CD4-positive, alpha-beta T cell treated with Interleukin-12 subunit alpha and Interleukin-12 subunit beta, for 1 hour (primary cell): ENCODE results near the gene NTRK3.

ENCODE experiments used
- DNase-seq: peaks from one replicate; pipeline ENCODE4 v3.0.0-alpha.2; 2020

Gene NTRK3

DNA sequence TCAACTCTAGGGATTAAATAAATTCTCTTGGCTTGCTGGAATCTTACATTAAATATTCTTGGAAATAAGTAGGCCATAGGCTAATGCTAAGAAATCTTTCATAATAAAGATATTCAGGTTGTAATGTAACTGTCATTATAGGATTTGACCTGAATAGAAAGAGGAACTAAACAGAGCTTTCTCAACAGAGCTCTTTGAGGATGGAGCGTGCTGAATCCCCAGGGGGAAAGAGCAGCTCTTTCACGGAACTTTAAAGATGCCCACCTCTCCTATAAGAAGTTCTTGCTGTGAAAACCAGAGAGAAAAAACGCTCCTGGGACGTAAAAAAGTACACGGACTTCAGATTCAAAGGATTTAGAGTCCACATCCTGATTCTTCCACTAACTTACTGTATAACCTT, 77.9 kb downstream of the NTRK3 start:
- DNase-seq = no peak

DNA sequence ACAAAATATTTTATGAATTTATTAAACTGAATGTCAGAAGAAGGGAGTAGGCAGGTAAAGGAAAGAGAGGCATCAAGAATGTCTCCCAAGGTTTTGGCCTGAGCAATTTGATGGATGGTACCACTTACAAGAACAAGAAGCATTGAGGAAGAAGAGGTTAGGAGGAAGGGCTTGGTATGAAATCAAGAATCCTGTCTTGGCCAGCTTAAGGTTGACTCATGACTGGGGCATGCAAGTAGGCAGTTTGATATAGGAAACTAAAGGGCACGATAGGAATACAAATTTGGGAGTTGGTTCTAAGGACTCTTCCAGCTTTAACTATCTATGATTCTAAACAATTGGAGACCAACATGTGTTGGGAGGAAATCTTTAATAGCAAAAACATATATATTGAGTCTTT, 79.1 kb downstream of the NTRK3 start:
- DNase-seq = no peak

DNA sequence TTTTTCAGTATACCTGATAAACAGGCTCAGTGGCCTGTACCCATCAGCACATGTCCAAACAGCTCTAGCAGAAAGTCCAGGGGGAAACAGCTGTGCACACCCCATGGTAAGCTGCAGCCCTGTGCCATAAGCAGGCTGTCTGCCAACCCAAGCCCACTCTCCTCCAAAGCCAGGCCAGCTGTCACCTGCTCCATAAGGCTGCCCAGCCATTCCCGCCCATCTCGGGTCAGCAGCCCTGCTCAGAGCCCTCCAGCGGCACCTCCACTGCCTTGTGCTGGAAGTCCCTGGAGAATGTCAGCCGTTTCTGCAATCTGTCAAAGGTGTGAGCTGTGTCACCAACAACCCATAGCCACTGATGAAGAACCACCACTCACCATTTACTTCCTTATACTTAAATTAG, 82.0 kb downstream of the NTRK3 start:
- no peak for DNase-seq

DNA sequence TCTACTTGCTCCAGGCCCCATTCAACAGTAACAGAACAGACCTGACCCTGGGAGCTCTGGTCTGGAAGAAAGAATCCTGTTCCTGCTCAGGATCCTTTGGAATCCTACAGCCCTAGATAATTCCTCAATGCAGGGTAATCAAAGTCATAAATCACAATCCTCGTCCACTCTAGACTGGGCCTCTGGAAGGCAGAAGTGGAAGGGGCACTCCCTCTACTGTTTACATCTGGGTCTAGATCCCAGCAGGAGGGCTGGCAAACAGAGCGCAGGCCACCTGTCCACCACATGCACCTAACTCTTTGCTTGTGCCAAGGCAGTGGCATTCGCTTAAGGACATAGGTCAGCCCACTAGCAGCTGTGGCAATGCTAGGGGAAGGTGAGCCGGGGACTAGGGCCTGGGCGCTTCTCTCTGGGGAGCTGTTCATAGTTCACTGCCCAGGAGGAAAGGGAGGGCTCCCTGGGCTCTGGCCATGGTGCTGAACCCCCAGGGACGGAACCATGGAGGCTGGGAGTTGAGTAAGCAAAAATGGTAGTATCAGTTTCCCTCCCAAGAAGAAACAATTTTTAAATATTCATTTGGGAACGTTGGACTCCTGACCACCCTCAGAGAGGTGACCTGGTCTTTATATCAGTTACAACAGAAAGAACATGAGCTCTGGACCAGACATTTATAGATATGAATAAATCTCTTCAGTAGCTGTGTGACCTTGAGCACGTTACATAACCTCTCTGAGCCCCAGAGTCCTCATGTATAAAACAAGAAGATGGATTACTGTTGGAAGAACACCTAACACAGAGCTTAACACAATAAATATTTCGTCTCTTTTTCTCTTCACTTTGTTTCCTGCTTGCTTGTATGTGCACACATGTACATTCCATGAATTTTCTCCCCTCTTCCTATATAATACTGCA, 90.2 kb downstream of the NTRK3 start:
- no peak for DNase-seq

DNA sequence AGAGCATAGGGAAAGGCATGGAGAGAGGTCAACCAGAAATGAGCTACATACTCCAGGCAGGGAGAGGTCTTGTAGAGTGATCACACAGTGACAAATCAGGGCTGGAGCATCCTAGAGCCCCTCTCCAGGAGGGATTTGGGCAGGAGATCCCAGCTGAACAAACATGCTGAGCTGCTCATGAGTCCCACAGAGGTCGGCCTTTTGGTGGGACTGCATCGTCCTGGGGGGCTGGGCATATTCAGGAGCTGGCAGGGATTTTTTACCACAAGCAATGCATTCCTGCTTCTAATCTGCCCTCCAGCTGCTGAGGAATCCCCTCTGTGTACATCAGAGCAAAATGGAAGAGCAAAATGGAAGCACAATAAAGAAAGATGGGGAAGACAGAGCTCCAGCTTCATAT, 94.9 kb downstream of the NTRK3 start:
- DNase-seq = no peak

DNA sequence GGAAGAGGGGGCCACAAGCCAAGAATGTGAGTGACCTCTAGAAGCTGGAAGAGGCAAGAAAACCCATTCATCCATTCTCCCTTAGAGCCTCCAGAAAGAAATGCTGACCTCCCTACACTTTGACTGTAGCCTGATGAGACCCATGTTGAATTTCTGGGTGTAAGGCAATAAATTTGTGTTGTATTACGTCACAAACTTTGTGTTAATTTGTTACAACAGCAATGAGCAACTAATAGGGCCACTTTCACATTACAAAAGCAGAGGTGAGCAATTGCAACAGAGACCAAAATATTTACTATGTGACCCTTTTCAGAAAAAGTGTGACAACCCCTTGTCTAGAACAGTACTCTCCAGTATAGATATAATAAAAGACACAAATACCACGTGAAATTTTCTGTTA, 101.2 kb downstream of the NTRK3 start:
- DNase-seq = no peak

DNA sequence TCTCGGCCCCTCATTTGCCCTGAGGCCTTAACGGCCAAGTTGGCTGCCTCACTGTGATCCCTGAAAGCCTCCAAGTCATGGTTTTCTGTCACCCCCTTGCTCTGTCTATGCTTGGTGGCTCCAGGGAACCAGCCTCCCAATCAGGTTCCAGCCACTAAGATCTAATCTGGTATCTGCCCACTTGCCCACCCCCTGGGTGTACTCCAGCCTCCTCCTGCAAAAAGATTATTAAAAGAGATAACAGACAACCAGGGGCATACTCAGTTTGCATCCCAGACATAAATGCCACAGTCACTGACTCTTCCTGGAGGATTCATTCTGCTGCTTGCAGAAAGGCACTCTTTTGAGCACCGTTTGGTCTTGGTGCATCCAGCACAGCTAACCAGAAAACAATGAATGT, 103.9 kb downstream of the NTRK3 start:
- no peak for DNase-seq

DNA sequence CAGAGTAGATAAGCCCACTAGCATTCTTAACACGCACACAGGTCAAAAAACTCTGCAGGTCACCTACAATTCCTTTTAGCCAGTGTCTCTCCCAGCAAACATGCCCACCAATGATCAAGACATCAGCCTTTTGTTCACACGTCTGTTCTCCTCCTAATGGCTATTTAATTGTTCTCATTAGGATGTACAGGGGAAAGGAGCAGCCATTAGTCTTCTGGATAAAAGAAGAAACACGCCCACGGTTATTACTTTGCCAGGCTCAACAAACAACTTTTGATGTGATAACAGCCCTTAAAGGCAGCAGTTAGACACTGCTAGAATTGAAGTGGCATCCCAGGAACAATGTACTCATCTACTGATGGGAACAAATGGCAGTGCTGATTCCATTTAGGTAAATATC, 108.8 kb downstream of the NTRK3 start:
- DNase-seq = no peak

DNA sequence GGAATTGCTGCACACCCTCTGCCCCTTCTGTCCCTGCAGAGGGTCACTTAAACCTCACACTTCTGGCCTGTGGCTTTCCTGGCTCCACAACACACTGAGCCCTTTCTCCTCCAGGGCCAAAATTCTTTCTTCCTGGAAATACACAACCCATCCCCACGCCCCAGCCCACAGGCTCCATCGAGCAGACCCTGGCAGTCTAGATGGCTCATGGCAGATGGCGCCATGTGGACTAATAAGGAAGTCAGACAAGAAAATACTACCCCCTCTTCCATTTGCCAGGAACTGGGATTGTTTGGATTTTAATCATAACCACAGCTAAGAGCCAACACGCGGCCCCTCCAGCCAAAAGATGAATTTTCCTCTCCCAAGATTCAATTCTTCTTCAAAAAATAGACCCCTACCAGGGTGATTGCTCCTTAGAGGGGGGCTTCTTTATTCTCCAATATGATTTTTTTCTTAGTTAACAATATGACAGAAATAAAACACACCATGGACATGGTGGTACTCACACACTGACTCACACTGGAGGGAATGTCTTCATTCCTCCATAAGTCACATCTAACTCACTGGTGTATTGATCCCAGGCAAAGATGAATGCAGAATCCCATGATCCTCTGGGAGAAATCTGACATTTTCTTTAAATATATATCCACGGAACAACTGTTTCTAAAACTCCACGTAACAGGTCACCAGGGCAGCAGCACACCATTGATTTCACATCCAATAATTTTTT, 111.5 kb downstream of the NTRK3 start:
- no peak for DNase-seq

DNA sequence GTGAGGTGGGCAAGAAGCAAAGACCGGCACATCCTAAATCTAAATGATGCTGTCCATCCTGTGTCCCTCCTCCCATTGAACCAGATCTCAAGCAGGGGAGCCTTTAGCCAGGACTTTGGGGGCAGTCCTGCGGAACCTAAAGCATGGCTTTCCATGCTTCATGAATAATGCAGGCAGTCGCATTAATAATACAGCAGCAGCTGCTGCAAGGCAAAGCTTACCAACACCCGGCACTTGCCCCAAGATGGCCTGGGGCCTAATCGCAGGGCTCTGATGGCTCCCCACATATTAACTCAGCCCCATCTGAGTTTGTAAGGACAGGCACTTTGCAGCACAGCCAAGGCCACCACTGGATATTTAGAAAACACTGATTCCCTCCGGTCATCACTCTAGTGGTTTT, 114.4 kb downstream of the NTRK3 start:
- DNase-seq = no peak

DNA sequence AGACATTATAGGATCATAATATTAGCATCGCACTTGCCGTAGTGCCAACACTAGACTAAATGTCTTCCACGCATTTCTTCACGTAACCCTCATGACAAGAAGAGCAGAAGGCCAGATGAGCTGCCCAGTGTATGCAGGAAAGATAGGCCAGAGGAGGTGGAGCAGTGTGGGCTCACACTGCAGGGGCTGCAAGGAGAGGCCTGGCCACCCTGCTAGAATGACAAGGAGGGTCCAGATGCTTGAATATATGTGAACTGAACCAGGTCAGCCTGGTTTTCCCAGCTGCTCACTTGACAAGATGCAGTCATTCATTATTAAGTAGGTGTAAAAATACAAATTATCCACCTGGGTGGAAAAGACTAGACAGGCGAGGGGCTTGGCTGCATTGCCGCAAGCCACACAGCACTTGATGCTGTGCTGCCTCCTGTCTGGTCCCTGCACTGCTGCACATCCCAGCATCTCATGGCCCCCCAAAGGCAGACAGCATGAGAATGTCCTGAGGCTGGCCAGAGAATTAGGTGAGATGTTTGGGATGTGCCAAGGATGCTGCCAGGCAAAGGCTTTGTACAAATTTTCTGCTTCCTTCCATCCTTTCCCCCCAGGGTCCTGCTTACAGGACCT, 115.2 kb downstream of the NTRK3 start:
- no peak for DNase-seq

DNA sequence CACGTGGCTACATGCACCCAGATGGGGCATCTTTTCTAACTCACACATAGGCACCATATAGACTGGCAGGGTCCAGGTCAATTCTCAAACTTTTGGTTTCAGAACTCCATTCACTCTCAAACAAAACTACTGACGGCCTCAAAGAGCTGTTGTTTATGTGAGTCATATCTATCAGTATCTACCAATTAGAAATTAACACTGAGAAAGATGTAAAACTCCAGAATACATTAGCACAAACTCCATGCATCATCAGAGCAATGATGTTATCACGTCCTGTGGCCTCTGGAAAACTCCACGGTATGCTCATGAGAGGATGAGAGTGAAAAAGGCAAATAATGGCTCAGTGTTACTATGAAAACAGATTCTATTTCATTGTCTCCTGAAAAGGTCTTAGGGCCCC, 116.1 kb downstream of the NTRK3 start:
- DNase-seq = no peak

DNA sequence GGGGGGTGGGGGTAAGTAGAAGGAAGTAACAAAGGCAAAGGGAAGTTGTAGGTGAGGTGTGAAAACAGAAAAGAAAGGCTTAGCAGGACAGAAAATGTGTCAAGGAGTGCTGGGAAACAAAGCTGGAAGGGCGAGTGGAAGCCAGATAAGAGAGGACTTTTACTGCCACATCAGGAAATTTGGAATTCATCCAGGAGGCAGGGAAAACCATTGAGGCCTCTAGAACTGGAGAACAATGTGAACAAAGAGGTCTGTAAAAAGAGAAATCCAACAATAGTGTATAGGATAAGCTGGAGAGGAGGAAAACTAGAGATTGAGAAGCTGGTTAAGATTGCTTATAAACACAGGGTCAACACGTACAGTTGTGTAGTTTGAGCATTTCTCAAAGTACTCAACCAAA, 116.6 kb downstream of the NTRK3 start:
- DNase-seq = no peak

DNA sequence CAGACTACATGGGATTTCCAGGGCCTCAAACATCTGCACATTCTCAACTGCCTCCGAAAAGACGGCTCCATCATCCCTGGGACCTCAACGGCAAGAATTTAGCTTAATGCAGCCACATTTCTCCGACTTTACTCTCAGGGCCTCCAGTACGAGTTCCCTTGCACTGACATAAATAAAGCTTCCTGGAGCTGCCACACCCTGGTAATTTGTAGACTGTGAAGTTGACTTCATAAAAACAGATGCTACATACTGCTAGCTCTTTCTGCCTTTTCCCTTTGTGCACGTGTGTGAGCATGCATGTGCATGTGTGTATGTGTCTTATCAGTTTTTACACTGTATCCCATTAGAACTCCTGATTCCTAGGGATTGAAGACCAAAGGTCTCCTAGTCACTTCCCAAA, 122.7 kb downstream of the NTRK3 start:
- no peak for DNase-seq

DNA sequence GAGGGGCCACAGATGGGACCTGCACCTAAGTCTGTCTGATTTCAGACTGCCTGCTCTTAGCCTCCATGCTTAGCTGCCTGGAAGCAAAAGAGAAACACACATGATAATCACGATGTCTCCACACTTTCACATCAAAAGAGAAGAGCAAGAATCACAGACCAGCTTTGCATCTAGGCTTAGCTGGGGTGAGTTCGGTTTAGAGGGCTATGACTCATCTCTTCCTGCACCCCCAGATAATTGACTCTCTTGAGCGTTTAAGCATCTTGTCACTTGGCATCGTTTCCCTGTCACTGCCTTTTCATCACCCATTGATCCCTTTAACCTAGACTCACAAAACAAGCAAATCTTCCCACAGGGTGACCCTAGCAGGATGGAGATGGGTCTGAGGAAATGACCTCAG, 124.0 kb downstream of the NTRK3 start:
- no peak for DNase-seq

DNA sequence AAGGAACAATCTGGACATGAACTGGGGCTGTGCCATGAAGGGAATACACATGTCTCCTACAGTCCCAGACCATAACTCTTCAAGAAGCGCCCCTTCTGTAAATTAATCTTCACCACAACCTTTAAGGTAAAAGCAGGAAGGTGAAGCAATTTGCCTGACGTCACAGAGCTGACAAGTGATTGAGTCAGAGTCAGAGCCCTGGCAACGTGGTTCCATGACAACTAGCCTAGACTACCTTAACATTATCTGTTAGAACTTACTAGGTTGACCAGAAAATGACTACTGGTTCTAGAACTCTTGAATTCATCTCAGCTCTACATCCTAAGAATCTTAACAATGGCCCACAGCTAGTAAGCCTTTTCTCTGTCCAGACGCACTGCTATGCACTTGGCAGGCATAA, 124.6 kb downstream of the NTRK3 start:
- DNase-seq = no peak

DNA sequence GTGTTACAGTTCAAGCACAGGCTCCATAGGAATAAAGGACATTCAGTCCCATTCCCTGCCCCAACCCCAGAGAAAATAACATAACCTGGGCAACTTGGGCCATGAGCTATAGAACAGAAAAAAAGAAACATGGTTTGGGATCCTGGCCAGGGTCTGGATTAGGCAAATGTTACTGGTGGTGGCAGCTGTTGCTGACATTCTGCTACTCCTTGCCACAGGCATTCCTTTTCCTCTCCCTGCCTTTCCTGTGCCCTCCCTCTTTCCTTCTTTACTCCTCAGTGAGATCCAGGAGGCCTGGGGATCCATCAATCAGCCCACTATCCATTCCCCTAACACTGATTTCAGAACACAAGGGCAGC, 129.1 kb downstream of the NTRK3 start:
- DNase-seq = no peak

DNA sequence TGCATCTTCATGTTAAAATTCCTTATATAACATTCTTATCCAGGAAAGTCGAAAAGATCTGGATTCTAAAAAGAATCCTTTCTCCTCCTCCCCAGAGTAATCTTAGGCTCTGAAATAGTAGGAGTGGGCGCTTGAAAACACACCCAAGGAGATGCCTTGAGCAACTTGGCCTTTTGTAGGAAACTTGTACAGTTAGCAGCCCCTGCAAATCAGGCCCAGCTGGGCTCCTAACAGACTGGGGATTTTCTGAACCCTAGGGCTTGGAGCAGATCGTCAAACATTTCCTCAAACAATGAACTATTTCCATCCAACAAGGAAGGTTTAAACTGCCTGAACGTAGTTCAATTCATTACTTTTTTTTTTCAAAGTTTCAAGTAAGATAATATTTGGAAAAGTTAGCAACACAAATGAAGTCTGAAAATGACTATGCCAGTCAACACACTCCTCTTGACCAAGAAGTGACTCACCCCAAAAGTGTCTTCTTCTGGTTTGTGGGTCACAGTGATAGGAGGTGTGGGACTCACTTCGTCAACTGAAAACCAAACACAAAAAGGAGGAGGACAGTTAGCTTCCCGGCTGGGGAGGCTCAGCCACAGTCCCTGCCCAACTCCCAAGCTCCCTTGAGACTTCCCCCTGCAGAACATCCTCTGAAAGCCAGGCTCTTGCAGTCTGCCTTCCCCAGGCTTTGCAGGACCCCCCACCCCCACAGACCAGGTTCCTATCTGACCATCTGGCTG, 129.7 kb downstream of the NTRK3 start:
- no peak for DNase-seq

DNA sequence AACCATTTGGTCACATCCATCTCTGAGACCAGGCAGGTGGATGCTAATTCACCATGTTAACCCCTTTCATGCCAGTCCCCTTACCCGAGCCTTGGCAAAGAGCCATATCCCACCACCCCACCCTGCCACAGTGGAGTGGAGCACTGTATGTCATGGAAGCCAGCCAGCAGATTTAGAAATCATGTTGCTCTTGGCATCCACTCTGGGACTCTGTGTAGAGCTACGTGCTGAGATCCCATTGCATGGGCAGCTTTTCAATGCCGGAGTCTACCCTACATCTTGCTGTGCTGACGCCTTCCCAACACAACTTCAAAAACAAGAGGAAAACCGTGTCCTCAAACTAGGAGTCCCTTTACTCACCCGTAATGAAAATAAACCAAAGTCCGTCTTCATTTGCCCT, 131.0 kb downstream of the NTRK3 start:
- no peak for DNase-seq

DNA sequence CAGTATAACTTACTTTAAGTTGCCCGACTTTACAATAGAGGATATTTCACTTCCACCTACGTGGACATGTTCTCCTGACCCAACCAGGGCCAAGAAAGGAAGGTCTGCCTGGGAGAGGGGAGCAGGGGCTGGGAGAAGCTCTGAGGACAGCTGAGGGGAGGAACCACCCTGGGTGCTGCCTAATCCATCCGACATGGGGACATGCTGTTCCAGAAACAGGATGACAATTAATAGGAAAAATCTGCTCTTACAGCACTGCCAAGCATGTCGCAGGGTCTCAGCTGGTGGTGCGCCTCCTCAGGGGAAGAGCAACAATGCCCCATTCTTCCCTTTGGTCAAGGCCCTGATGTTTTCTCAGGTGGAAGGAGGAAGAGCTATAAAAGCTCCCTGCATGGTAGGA, 132.3 kb downstream of the NTRK3 start:
- DNase-seq = no peak

DNA sequence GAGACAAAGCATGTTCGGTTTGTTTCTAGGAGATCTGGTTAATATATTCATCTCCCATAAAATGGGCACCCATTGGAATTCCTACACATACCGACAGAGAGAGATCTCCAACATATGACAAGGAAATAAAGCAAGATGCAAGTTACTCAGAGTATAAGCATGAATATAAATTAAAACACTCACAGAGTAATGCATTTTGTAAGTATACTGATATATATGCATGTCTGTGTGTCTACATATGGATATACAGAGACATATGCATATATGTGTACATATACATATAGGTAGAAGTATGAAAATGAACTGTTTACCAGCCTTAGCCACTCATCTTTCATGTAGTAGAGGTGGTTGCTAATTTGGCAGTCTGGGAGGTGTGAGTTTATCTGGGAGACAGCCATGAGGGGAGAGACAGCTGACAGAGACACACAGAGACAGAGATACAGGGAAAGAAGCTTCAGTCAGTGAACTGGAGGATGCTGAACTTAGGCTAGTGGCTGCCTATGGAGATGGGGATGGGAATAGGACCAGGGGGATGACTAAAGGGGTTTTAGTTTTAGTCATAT, 134.5 kb downstream of the NTRK3 start:
- DNase-seq = no peak

DNA sequence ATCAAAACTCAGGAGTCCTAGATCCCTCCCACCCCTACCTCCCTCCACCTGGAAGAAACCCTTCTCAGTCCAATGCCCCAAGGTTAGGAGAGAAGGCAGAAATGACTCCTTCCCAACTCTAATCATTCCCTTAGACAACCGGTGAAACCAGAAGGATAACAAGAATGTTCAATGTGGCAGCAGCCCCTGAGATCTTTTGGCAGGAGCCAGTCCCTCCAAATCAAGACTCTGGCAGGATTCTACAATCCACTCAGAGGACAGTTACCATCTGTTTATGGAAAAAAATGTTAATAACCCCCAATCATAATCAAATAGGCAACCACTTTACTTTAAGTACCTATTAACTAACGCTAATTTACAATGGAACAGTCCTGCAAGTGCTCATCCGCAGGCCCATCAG, 136.5 kb downstream of the NTRK3 start:
- DNase-seq = no peak

DNA sequence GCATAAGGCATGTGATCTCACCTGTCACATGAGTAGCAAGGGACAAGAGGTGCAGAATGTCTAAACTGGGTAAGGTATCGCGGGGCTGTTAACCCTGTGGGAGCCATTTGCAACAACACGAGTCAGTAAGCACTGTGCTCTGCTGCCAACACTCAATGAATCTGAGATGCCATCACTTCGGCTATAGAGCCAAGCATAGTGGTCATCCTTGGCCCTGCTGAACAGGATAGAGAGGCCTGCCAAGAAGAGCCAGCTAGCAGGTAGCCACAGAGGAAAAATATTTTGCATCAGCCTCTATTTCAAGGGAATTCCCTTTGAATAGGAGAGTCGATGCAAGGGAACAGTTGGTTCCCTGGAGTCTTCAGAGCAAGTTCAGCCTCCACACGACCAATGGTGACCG, 137.8 kb downstream of the NTRK3 start:
- no peak for DNase-seq
